ENCODE measurements around the gene ZDHHC14. TPM values are rescaled to one million over a fixed set of nuclear protein-coding genes. Genes with fewer than 3 reads are reported as not detected.

ZDHHC14 gene
- polyA plus RNA-seq, 1 donor (not counting 4 experiments of a cell fraction or from before 2014, with no cell fraction given) = 6.4 TPM

DNA sequence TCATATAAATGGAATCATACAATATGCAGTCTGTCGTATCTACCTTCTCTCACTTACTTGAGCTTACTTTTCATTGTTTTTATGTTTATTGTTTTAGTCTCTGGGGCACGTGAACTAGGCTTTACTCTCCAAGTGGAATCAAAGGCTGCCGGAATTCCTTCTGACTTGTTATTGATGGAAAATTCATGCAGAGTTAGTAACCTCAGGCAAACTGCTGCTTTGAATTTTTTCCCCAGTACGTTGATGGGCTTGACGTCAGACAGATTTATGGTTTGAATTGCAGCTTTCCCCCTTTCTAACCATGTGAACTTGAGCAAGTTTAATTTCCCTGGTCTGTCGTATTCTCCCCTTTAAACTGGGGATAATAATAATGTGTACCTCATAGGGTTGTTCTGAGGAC is 68.6 kb downstream of the ZDHHC14 start:
- H3K4me1 ChIP-seq (ENCODE audit: control insufficient read depth, extremely low read depth, insufficient read depth, low read length) = no peaks in the 10 kb centered on the region
- H3K4me3 ChIP-seq (ENCODE audit: control insufficient read depth in 2 of 3, extremely low read depth in 1 of 3, insufficient read depth in 2 of 3, low read depth in 1 of 3, low read length in 3 of 3) = no peak overlapping the region
- no peak overlapping the region for H3K9ac ChIP-seq (ENCODE audit: control insufficient read depth, extremely low read depth, insufficient read depth, low read length)
- H3K79me2 ChIP-seq (ENCODE audit: control insufficient read depth, insufficient read depth, low read length) = no peaks in the 10 kb centered on the region
- dilution Hi-C loops (cut with MboI; ENCODE audit: extremely low pct_ligation_motif_present, low sequenced_read_pairs) = no loop called here
- TF ChIP-seq EZH2 (IDR thresholded peaks at IDR 0.05; ENCODE audit: low read length) = no peak
- TF ChIP-seq, protein P1, sequence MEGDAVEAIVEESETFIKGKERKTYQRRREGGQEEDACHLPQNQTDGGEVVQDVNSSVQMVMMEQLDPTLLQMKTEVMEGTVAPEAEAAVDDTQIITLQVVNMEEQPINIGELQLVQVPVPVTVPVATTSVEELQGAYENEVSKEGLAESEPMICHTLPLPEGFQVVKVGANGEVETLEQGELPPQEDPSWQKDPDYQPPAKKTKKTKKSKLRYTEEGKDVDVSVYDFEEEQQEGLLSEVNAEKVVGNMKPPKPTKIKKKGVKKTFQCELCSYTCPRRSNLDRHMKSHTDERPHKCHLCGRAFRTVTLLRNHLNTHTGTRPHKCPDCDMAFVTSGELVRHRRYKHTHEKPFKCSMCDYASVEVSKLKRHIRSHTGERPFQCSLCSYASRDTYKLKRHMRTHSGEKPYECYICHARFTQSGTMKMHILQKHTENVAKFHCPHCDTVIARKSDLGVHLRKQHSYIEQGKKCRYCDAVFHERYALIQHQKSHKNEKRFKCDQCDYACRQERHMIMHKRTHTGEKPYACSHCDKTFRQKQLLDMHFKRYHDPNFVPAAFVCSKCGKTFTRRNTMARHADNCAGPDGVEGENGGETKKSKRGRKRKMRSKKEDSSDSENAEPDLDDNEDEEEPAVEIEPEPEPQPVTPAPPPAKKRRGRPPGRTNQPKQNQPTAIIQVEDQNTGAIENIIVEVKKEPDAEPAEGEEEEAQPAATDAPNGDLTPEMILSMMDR (optimal IDR thresholded peaks at IDR 0.05 in 1 of 3, IDR thresholded peaks at IDR 0.05 in 1 of 3, conservative IDR thresholded peaks at IDR 0.05 in 1 of 3; ENCODE audit: extremely low read depth in 1 of 3, insufficient read depth in 2 of 3, low read length in 3 of 3) = no peak
- H3K36me3 ChIP-seq (ENCODE audit: control insufficient read depth in 2 of 2, extremely low read depth in 1 of 2, insufficient read depth in 2 of 2, low read length in 2 of 2) = no peaks in the 10 kb centered on the region
- no peaks in the 10 kb centered on the region for H3K9me1 ChIP-seq (ENCODE audit: control insufficient read depth, extremely low read depth, insufficient read depth, low read length)
- no peaks in the 10 kb centered on the region for H3K27me3 ChIP-seq (ENCODE audit: control insufficient read depth, extremely low read depth, insufficient read depth, low read length)
- no peaks in the 10 kb centered on the region for H4K20me1 ChIP-seq (ENCODE audit: control insufficient read depth, extremely low read depth, insufficient read depth, low read length)
- no peak overlapping the region for H3K27ac ChIP-seq (ENCODE audit: control insufficient read depth, insufficient read depth, low read length)
- H3K9me3 ChIP-seq (ENCODE audit: control insufficient read depth, low read depth, low read length) = no peaks in the 10 kb centered on the region
- no peak overlapping the region for H2AFZ ChIP-seq (ENCODE audit: control insufficient read depth, low read length)
- DNase-seq (ENCODE audit: low read depth, low spot score) (no peak), FAIRE-seq (no peak)
- no peak overlapping the region for H3K4me2 ChIP-seq (ENCODE audit: control insufficient read depth, extremely low read depth, insufficient read depth, low read depth, low read length)

DNA sequence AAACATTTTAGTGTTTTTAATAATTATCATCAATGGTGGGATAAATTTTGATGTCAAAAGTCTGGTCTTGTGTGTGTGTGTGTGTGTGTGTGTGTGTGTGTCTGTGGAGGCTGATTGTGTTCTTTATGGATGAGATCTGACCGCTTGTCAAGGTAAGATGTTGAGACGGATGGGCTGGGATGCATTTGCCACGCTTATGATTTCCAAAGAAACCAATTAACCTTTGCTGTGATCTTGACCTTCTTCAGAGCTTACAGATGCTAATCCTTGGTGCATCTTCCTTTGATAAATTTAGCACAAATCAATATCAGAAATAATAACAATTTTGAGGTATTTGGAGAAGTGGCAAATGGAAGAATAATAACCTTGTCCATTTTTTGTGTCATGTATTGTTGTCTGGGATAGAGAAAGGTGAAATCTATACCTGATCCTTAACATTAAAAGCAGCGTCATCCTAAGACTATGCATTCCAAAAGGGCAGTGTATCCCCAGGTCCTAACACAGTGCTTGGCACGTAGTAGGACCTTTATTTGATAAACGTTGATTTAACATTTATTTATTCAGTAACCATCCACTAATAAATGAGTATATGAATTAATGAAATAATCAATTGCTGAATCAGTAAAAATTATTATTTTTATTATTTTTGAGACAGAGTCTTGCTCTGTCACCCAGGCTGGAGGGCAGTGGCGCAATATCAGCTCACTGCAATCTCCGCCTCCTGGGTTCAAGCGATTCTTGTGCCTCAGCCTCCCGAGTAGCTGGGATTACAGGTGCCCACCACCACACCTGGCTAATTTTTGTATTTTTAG is 70.1 kb downstream of the ZDHHC14 start:
- Histone ChIP-seq H3K4me3 (ENCODE audit: control insufficient read depth in 2 of 3, extremely low read depth in 1 of 3, insufficient read depth in 2 of 3, low read depth in 1 of 3, low read length in 3 of 3) (no peak overlapping the region), H4K20me1 (ENCODE audit: control insufficient read depth, extremely low read depth, insufficient read depth, low read length) (no peaks in the 10 kb centered on the region), H3K79me2 (ENCODE audit: control insufficient read depth, insufficient read depth, low read length) (no peaks in the 10 kb centered on the region), H2AFZ (ENCODE audit: control insufficient read depth, low read length) (no peak overlapping the region), H3K27me3 (ENCODE audit: control insufficient read depth, extremely low read depth, insufficient read depth, low read length) (no peaks in the 10 kb centered on the region), H3K4me1 (ENCODE audit: control insufficient read depth, extremely low read depth, insufficient read depth, low read length) (no peaks in the 10 kb centered on the region), H3K27ac (ENCODE audit: control insufficient read depth, insufficient read depth, low read length) (no peak overlapping the region), H3K9ac (ENCODE audit: control insufficient read depth, extremely low read depth, insufficient read depth, low read length) (no peak overlapping the region), H3K9me1 (ENCODE audit: control insufficient read depth, extremely low read depth, insufficient read depth, low read length) (no peaks in the 10 kb centered on the region), H3K9me3 (ENCODE audit: control insufficient read depth, low read depth, low read length) (no peaks in the 10 kb centered on the region), H3K36me3 (ENCODE audit: control insufficient read depth in 2 of 2, extremely low read depth in 1 of 2, insufficient read depth in 2 of 2, low read length in 2 of 2) (no peaks in the 10 kb centered on the region), H3K4me2 (ENCODE audit: control insufficient read depth, extremely low read depth, insufficient read depth, low read depth, low read length) (no peak overlapping the region)
- TF ChIP-seq, protein P1 (optimal IDR thresholded peaks at IDR 0.05 in 1 of 3, IDR thresholded peaks at IDR 0.05 in 1 of 3, conservative IDR thresholded peaks at IDR 0.05 in 1 of 3; ENCODE audit: extremely low read depth in 1 of 3, insufficient read depth in 2 of 3, low read length in 3 of 3) = no peak
- no peak for TF ChIP-seq EZH2 (IDR thresholded peaks at IDR 0.05; ENCODE audit: low read length)
- FAIRE-seq = no peak
- no peak for DNase-seq (ENCODE audit: low read depth, low spot score)
- dilution Hi-C loops (cut with MboI; ENCODE audit: extremely low pct_ligation_motif_present, low sequenced_read_pairs) = no loop called here
